ENCODE data around the gene ANKRD34C. TPM values are rescaled to one million over a fixed set of nuclear protein-coding genes. Genes with fewer than 3 reads are reported as not detected.
A peak's percentile ranks its signal among the peaks of the same experiment; 100 is the strongest.
"Not testable (repeated sequence)": the region's sequence is repeated elsewhere in the genome, so short reads cannot be mapped to it uniquely, and the experiment has no call there.

ANKRD34C gene
- total RNA-seq, 1 donor from 2014 or later = 0.72 TPM

DNA sequence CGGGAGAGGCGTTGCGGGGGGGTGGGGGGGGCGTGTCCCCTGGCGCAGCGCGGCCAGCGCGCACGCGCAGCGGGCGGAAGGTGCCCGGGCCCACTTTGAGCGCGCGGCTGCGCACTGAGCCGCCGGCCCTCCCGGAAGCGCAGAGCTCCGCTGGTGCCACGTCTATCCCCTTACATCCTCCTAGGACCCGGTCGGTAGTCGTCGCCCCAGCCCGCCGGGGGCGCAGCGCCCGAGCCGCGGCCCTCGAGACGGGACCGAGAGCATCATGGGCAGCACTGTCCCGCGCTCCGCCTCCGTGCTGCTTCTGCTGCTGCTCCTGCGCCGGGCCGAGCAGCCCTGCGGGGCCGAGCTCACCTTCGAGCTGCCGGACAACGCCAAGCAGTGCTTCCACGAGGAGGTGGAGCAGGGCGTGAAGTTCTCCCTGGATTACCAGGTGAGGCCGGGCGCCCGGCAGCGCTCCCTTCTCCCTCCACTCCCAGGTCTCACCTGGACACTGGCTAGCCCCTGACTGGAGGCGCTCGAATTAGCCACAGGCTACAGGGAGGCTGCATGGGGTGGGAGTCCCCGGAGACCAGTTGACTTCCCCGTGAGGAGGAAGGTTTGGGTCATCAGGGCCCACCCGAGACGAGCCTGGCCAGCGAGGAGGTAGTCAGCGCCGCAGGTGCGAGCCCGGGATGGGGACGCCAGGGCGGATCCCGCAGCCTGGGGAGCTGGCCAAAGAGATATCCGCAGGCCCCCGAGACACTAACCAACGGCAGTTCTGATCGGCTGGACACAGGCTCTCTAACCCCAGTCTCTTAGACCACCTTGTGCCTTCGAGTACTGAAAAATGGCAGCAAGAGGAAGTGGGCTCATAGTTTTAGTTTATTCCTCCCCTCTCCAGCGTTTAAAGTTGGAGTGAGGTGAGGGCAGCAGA lies 28.7 kb downstream of the ANKRD34C start, which contains the start of gene TMED3:
Gene TMED3 (plus strand): TSS at position 128 of the 916 bp plus-strand sequence. CDS start 138 bp downstream, at position 266.
- DNase-seq (ENCODE audit: low spot score) = peak; percentile 89

GRCh38 chr15:79311901-79312553 lies 29.5 kb downstream of the ANKRD34C start:
- DNase-seq (ENCODE audit: low spot score) = no peak

DNA sequence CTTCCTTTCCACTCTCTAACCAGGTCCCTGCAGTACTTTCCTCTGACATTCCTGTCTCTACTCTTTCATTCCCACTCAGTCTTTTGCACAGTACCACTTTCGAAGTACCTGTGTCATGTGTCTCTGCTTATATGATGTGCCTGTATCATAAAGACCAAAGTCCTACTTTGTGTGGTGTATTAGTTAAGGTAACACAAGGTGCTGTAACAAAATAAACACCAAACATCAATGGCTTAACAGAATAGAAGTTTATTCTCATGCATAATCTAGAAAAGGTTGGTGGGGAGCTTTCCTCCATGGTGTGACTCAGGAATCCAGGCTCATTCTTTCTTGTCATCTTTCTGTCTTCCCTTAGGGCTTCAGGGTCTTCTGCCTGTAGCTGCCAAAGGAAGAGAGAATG lies 31.7 kb downstream of the ANKRD34C start:
- DNase-seq (ENCODE audit: low spot score) = no peak

- peak; percentile 44 for DNase-seq (ENCODE audit: low spot score)
Observed at GRCh38 chr15:79314811-79315210, 32.3 kb downstream of the ANKRD34C start.

DNA sequence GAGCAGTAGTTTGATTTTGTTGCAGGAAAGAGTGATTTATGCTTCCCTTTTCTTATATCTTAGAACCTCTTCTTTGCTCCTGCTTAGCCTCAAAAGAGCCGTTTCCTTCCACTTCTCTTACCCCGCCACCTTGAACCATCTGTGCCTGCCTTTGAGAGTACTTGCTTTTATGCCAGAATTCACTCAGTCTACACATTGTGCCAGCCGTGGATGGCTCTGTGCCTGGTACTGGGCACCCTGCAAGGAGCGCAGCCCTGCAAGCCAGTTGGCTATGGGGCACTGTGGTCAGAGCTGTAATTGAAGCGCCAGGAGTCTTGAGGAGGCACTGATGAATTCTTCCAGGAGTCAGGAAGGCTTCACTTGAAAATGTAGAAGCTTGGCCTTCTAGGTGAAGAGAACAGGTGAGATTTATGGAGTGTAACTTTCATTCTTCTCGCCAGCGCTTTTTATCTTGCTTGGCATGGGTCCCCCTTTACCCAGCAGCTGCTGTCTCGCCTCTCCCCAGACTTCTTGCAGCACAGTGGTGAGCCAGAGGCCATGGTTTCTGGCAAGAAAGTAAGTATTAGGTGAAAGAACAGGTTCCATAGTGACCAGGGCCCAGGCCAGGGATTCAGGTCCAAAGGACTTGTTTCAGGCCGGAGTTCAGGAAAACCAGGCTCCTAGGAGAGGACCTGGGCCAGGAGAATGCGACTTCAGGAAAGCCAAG lies 33.3 kb downstream of the ANKRD34C start:
- DNase-seq (ENCODE audit: low spot score) = no peak

DNA sequence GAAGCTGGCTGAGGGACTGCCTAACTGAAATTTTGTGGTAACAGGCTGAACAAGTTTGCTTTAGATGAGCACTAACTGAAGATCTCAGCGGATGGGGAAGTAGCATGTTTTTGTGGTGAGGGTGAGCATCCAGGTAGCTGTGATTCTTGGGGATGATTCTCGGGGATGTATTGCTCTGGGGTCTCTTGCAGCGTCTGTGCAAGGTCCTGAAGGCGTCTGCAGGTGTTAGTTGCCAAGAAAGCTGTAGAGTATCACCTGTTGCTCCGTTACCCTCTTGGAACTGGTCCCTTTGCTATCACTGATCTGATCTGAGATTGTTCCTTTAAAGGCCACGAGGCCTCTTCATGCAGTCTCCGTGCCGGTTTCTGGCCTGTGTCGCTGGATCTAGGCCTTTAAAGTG lies 34.3 kb downstream of the ANKRD34C start:
- DNase-seq (ENCODE audit: low spot score) = no peak

GRCh38 chr15:79319973-79320372 lies 37.5 kb downstream of the ANKRD34C start:
- DNase-seq (ENCODE audit: low spot score) = not testable (repeated sequence)

GRCh38 chr15:79321876-79322275 lies 39.4 kb downstream of the ANKRD34C start:
- no peak for DNase-seq (ENCODE audit: low spot score)

GRCh38 chr15:79322306-79322705 lies 39.8 kb downstream of the ANKRD34C start:
- DNase-seq (ENCODE audit: low spot score) = no peak

- DNase-seq (ENCODE audit: low spot score) = no peak
Observed at GRCh38 chr15:79322945-79323344, 40.4 kb downstream of the ANKRD34C start.

- DNase-seq (ENCODE audit: low spot score) = no peak
Observed at GRCh38 chr15:79329171-79329611, 46.7 kb downstream of the ANKRD34C start.

Other genes starting within 250 kb of the ANKRD34C start
- 1.7 TPM for gene RASGRF1, start 191.9 kb upstream of the ANKRD34C start, total RNA-seq (ENCODE audit: insufficient read depth, low replicate concordance)
- gene TMED3, start 28.4 kb downstream of the ANKRD34C start, total RNA-seq (ENCODE audit: insufficient read depth, low replicate concordance) = 67.4 TPM
- 3.9 TPM for gene MINAR1, start 149.6 kb downstream of the ANKRD34C start, total RNA-seq (ENCODE audit: insufficient read depth, low replicate concordance)

Measured in umbilical cord (tissue), 2 donors.